CD4-positive, alpha-beta T cell (primary cell): ENCODE data around the gene CACNA2D3. TPM values are rescaled to one million over a fixed set of nuclear protein-coding genes. Genes with fewer than 3 reads are reported as not detected.

Source experiments
- ATAC-seq: fragments of 200-7000 bp; cut with Tn5 transposase; one replicate; pipeline ENCODE4 v1.10.0; 2022; ENCODE audit warnings: mild to moderate bottlenecking; ENCODE audit not compliant: poor library complexity
- CTCF ChIA-PET: fragments of 350-600 bp; sonication (Branson Sonifier 250); formaldehyde crosslinking; loops from one replicate; lab custom pipeline; 2021; ENCODE audit warnings: antibody characterized with exemption, inconsistent platforms; lab: Charles Lee
- POLR2A ChIA-PET: fragments of 350-600 bp; sonication (Branson Sonifier 250); formaldehyde crosslinking; loops from one replicate; lab custom pipeline; 2021; ENCODE audit warnings: antibody characterized with exemption, inconsistent platforms; lab: Charles Lee
- DNase-seq, 14 experiments: peaks; one replicate each; pipeline ENCODE4 v3.0.0-alpha.2; 2013 to 2020; ENCODE audit warnings: mixed read lengths in 2 of 14
- H3K27ac ChIP-seq, 2 donors: one replicate each; pipeline versions ENCODE4 v1.5.1 to v1.7.0; 2013; ENCODE audit warnings: low read length in 2 of 2, low read depth in 1 of 2, mild to moderate bottlenecking in 1 of 2
- H3K27me3 ChIP-seq, 2 experiments: 1 replicate in 1 of 2; 2 replicates in 1 of 2; pipeline versions ENCODE4 v1.6.1 to v1.7.0; 2013; ENCODE audit warnings: low read length in 2 of 2, control low read depth in 1 of 2, mild to moderate bottlenecking in 1 of 2, moderate library complexity in 1 of 2; ENCODE audit not compliant: insufficient read depth in 2 of 2, control insufficient read depth in 1 of 2
- H3K36me3 ChIP-seq: one replicate; pipeline ENCODE4 v1.6.1; 2013; ENCODE audit warnings: low read length, control low read depth; ENCODE audit not compliant: insufficient read depth
- H3K4me1 ChIP-seq: one replicate; pipeline ENCODE4 v1.6.1; 2013; ENCODE audit warnings: low read length, control low read depth; ENCODE audit not compliant: insufficient read depth
- H3K4me3 ChIP-seq: one replicate; pipeline ENCODE4 v1.5.1; 2013; ENCODE audit warnings: mild to moderate bottlenecking, low read length, moderate library complexity
- H3K9me3 ChIP-seq, 2 experiments: 1 replicate in 1 of 2; 2 replicates in 1 of 2; pipeline versions ENCODE4 v1.6.1 to v1.7.0; 2013; ENCODE audit warnings: low read length in 2 of 2, mild to moderate bottlenecking in 2 of 2, control low read depth in 1 of 2, moderate library complexity in 1 of 2; ENCODE audit not compliant: control insufficient read depth in 1 of 2, insufficient read depth in 1 of 2
- H3K27ac Mint-ChIP-seq: one replicate; pipeline ENCODE4 v1.8.0; 2020; ENCODE audit warnings: mixed read lengths
- H3K27me3 Mint-ChIP-seq: one replicate; pipeline ENCODE4 v1.8.0; 2021; ENCODE audit warnings: mixed read lengths
- H3K36me3 Mint-ChIP-seq: one replicate; pipeline ENCODE4 v1.8.0; 2021; ENCODE audit warnings: low read depth, mixed read lengths
- H3K4me1 Mint-ChIP-seq: one replicate; pipeline ENCODE4 v1.8.0; 2021; ENCODE audit warnings: low read depth, mixed read lengths
- H3K4me3 Mint-ChIP-seq: one replicate; pipeline ENCODE4 v1.8.0; 2020; ENCODE audit warnings: mild to moderate bottlenecking, mixed read lengths
- H3K9me3 Mint-ChIP-seq: one replicate; pipeline ENCODE4 v1.8.0; 2020; ENCODE audit warnings: mixed read lengths
- CTCF ChIP-seq: fragments of 200-600 bp; IDR thresholded peaks from one replicate; pipeline ENCODE4 v1.8.0; 2022; ENCODE audit warnings: antibody characterized with exemption, mild to moderate bottlenecking
- intact Hi-C, 2 experiments: fragments of 100-400 bp; cut with DNase I in 1 of 2; cut with micrococcal nuclease in 1 of 2; formaldehyde crosslinking; loops; one replicate each; pipeline versions ENCODE4 v1.15.1 to v1.9.0; 2023 to 2025; cut with DNase I, micrococcal nuclease
- total RNA-seq, 174 experiments: library from RNA in 2 of 174; stranded (reverse) in 2 of 174; gene quantifications; one replicate each; pipeline ENCODE4 v1.2.3 and lab custom pipeline; 2021 to 2026

The CACNA2D3 gene
- total RNA-seq, 2 experiments from 2014 or later, result 0.08 TPM; not detected in 1

- no peak for TF ChIP-seq CTCF
- peaks cover 0 to 11% of the 10 kb centered on the region in 2 experiments for H3K9me3 ChIP-seq
- ChIA-PET POLR2A (no interaction called here), CTCF (no interaction called here)
- no peak overlapping the region for H3K4me3 Mint-ChIP-seq
- no peak overlapping the region for H3K4me3 ChIP-seq
- H3K27me3 Mint-ChIP-seq, result peaks cover 9% of the 10 kb centered on the region
- H3K36me3 Mint-ChIP-seq, result no peaks in the 10 kb centered on the region
- no peaks in the 10 kb centered on the region for H3K27me3 ChIP-seq
- H3K9me3 Mint-ChIP-seq, result no peaks in the 10 kb centered on the region
- ATAC-seq (no peak), DNase-seq (no peak)
- H3K4me1 Mint-ChIP-seq, result no peaks in the 10 kb centered on the region
- intact Hi-C loops, result no loop called here
- H3K36me3 ChIP-seq, result no peaks in the 10 kb centered on the region
- no peak overlapping the region for H3K27ac ChIP-seq
- no peaks in the 10 kb centered on the region for H3K4me1 ChIP-seq
- no peak overlapping the region for H3K27ac Mint-ChIP-seq
These were observed 883.9 kb downstream of the CACNA2D3 start for GRCh38 chr3:55006244-55006676.

- no peak for ATAC-seq
These were observed 885.6 kb downstream of the CACNA2D3 start for GRCh38 chr3:55007971-55008370.

DNA sequence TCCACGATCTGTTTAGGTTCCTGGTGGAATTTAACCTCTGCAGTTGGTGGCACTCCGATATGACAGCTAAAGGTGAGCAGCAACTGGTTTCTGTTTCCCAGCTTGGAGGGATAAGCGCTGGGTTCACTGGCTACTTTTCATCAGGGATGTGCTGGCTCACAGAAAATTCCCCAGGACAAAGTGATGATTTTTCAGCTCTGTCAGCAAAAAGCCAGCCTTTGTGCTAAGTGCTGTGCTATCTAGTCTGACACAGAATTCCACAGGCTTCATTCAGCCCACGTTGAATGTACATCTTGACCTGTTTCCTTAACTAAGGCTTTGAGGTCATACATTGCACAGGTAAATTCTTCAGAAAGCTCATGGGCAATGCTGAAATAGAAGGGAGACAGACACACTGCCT lies 887.0 kb downstream of the CACNA2D3 start:
- Histone ChIP-seq H3K9me3 (peaks cover 0 to 6% of the 10 kb centered on the region in 2 experiments), H3K27ac (no peak overlapping the region), H3K4me3 (no peak overlapping the region), H3K4me1 (no peaks in the 10 kb centered on the region), H3K27me3 (no peaks in the 10 kb centered on the region), H3K36me3 (no peaks in the 10 kb centered on the region)
- H3K36me3 Mint-ChIP-seq, result no peaks in the 10 kb centered on the region
- DNase-seq (no peak), ATAC-seq (no peak)
- H3K27ac Mint-ChIP-seq, result no peak overlapping the region
- TF ChIP-seq CTCF, result no peak
- H3K4me3 Mint-ChIP-seq, result no peak overlapping the region
- intact Hi-C loops, result no loop called here
- CTCF ChIA-PET, result no interaction called here
- POLR2A ChIA-PET, result no interaction called here
- H3K9me3 Mint-ChIP-seq, result peaks cover 5% of the 10 kb centered on the region
- no peaks in the 10 kb centered on the region for H3K4me1 Mint-ChIP-seq
- peaks cover 9% of the 10 kb centered on the region for H3K27me3 Mint-ChIP-seq

More at GRCh38 chr3:55007971-55008370, 885.6 kb downstream of the CACNA2D3 start:
- ChIA-PET POLR2A (no interaction called here), CTCF (no interaction called here)
- no peaks in the 10 kb centered on the region for H3K27me3 ChIP-seq
- peaks cover 0 to 6% of the 10 kb centered on the region in 2 experiments for H3K9me3 ChIP-seq
- H3K4me1 ChIP-seq, result no peaks in the 10 kb centered on the region
- no peak for TF ChIP-seq CTCF
- H3K36me3 Mint-ChIP-seq, result no peaks in the 10 kb centered on the region
- no peaks in the 10 kb centered on the region for H3K4me1 Mint-ChIP-seq
- peaks cover 9% of the 10 kb centered on the region for H3K27me3 Mint-ChIP-seq
- no peak overlapping the region for H3K4me3 ChIP-seq
- no peak for DNase-seq
- intact Hi-C loops, result no loop called here
- no peak overlapping the region for H3K27ac ChIP-seq
- H3K9me3 Mint-ChIP-seq, result peaks cover 3% of the 10 kb centered on the region
- no peak overlapping the region for H3K27ac Mint-ChIP-seq
- no peak overlapping the region for H3K4me3 Mint-ChIP-seq
- H3K36me3 ChIP-seq, result no peaks in the 10 kb centered on the region
